ENCODE results near the gene FHOD1.

FHOD1 gene

GRCh38 chr16:67248401-67249177, 1.3 kb upstream of the FHOD1 start, which contains the start of gene SLC9A5:
SLC9A5 (plus strand) TSS chr16:67248979; CDS start chr16:67249015, 36 bp downstream.
- no peak for DNase-seq

GRCh38 chr16:67248073-67248400, 756 bp upstream of the FHOD1 start:
- DNase-seq = no peak

- no peak for DNase-seq
These were observed 507 bp downstream of the FHOD1 start for GRCh38 chr16:67246756-67247191.

GRCh38 chr16:67246081-67246755, 1.1 kb downstream of the FHOD1 start:
- DNase-seq = no peak

- no peak for DNase-seq
These were observed 1.6 kb downstream of the FHOD1 start for GRCh38 chr16:67245674-67246080.

GRCh38 chr16:67245186-67245585, 2.1 kb downstream of the FHOD1 start:
- no peak for DNase-seq

- DNase-seq = no peak
These were observed 2.7 kb downstream of the FHOD1 start for GRCh38 chr16:67244387-67245185.

GRCh38 chr16:67243481-67243880, 3.8 kb downstream of the FHOD1 start:
- no peak for DNase-seq

GRCh38 chr16:67242138-67242730, 5.0 kb downstream of the FHOD1 start:
- no peak for DNase-seq

- no peak for DNase-seq
These were observed 6.0 kb downstream of the FHOD1 start for GRCh38 chr16:67241008-67241900.

GRCh38 chr16:67240506-67240905, 6.8 kb downstream of the FHOD1 start:
- DNase-seq = no peak

- DNase-seq = no peak
These were observed 8.3 kb downstream of the FHOD1 start for GRCh38 chr16:67238806-67239470.

- no peak for DNase-seq
These were observed 9.1 kb downstream of the FHOD1 start for GRCh38 chr16:67238278-67238575.

GRCh38 chr16:67237396-67238277, 9.6 kb downstream of the FHOD1 start:
- DNase-seq = no peak

GRCh38 chr16:67236563-67237395, 10.5 kb downstream of the FHOD1 start:
- no peak for DNase-seq

- DNase-seq = no peak
These were observed 11.3 kb downstream of the FHOD1 start for GRCh38 chr16:67235816-67236562.

- no peak for DNase-seq
These were observed 13.1 kb downstream of the FHOD1 start for GRCh38 chr16:67234180-67234597.

GRCh38 chr16:67233596-67233995, 13.7 kb downstream of the FHOD1 start:
- no peak for DNase-seq

Data from NCI-H2081 treated with DMSO at 0.1 percent for 48 hours (cell line).